ENCODE results near the gene AOC2.

DNA sequence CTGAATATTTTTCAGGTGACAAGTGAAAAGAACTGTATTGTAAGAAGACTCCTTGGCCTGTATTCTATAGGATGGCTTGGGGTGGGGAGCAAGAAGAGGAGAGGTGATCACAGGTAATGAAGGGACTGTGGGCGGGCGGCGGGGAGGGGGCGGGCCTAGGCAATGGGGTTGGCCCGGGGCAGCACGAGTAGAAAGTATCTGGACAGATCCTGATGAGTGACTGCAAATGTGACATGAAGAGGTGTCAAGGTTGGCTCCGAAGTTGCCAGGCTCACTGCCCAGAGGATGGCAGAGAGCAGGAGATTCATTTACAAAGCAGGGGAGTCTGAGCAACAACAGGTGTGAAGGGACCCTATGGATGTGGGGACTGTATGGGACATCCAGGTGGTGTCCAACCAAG lies 45.4 kb downstream of the AOC2 start:
- TF ChIP-seq, protein P1, sequence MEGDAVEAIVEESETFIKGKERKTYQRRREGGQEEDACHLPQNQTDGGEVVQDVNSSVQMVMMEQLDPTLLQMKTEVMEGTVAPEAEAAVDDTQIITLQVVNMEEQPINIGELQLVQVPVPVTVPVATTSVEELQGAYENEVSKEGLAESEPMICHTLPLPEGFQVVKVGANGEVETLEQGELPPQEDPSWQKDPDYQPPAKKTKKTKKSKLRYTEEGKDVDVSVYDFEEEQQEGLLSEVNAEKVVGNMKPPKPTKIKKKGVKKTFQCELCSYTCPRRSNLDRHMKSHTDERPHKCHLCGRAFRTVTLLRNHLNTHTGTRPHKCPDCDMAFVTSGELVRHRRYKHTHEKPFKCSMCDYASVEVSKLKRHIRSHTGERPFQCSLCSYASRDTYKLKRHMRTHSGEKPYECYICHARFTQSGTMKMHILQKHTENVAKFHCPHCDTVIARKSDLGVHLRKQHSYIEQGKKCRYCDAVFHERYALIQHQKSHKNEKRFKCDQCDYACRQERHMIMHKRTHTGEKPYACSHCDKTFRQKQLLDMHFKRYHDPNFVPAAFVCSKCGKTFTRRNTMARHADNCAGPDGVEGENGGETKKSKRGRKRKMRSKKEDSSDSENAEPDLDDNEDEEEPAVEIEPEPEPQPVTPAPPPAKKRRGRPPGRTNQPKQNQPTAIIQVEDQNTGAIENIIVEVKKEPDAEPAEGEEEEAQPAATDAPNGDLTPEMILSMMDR (IDR thresholded peaks at IDR 0.05; ENCODE audit: low read depth, low read length, missing input control) = no peak
- TF ChIP-seq, protein P2, sequence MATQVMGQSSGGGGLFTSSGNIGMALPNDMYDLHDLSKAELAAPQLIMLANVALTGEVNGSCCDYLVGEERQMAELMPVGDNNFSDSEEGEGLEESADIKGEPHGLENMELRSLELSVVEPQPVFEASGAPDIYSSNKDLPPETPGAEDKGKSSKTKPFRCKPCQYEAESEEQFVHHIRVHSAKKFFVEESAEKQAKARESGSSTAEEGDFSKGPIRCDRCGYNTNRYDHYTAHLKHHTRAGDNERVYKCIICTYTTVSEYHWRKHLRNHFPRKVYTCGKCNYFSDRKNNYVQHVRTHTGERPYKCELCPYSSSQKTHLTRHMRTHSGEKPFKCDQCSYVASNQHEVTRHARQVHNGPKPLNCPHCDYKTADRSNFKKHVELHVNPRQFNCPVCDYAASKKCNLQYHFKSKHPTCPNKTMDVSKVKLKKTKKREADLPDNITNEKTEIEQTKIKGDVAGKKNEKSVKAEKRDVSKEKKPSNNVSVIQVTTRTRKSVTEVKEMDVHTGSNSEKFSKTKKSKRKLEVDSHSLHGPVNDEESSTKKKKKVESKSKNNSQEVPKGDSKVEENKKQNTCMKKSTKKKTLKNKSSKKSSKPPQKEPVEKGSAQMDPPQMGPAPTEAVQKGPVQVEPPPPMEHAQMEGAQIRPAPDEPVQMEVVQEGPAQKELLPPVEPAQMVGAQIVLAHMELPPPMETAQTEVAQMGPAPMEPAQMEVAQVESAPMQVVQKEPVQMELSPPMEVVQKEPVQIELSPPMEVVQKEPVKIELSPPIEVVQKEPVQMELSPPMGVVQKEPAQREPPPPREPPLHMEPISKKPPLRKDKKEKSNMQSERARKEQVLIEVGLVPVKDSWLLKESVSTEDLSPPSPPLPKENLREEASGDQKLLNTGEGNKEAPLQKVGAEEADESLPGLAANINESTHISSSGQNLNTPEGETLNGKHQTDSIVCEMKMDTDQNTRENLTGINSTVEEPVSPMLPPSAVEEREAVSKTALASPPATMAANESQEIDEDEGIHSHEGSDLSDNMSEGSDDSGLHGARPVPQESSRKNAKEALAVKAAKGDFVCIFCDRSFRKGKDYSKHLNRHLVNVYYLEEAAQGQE (IDR thresholded peaks at IDR 0.05) = no peak

Measured in liver (tissue), 2 donors.